Endothelial cell of umbilical vein (primary cell): Measurements from ENCODE around the gene INPP5E. TPM values are rescaled to one million over a fixed set of nuclear protein-coding genes. Genes with fewer than 3 reads are reported as not detected.

Source experiments
- BruUV-seq: library from RNA; stranded (reverse); fragments of 400-500 nt; replicated peaks from 2 replicates; lab custom pipeline; 2021; lab: Mats Ljungman, UMichigan
- CTCF ChIA-PET: fragments of 300-600, 350-600 bp; sonication (Branson Sonifier 250); formaldehyde crosslinking; loops from one replicate; lab custom pipeline; 2021; ENCODE audit warnings: antibody characterized with exemption, inconsistent platforms; lab: Charles Lee
- POLR2A ChIA-PET: fragments of 300-600, 350-600 bp; sonication (Branson Sonifier 250); formaldehyde crosslinking; loops from one replicate; lab custom pipeline; 2021; ENCODE audit warnings: antibody characterized with exemption, inconsistent platforms; lab: Charles Lee
- DNase-seq: peaks from one replicate; pipeline ENCODE4 v3.0.0-alpha.2; 2011; ENCODE audit warnings: low read depth, low spot score
- FAIRE-seq: peaks from 2 replicates; lab custom pipeline; 2011; peaks lifted over from hg19 to GRCh38; lab: Jason Lieb, UNC
- H2AFZ ChIP-seq: 2 replicates; pipeline ENCODE4 v1.6.0; 2012; ENCODE audit warnings: low read depth, low read length, control low read depth, inconsistent platforms
- H3K27ac ChIP-seq: 2 replicates; pipeline ENCODE4 v1.5.1; 2011; ENCODE audit warnings: low read depth, mild to moderate bottlenecking, control low read depth, low read length, moderate library complexity; ENCODE audit not compliant: insufficient read depth
- H3K27me3 ChIP-seq, 2 experiments: 2 replicates each; pipeline versions ENCODE4 v1.6.0 to v1.6.1; 2011; ENCODE audit warnings: low read length in 2 of 2, mixed read lengths in 1 of 2; ENCODE audit not compliant: control insufficient read depth in 2 of 2, insufficient read depth in 2 of 2
- H3K36me3 ChIP-seq, 2 experiments: 2 replicates in 1 of 2; 3 replicates in 1 of 2; pipeline ENCODE4 v1.5.1; 2011; ENCODE audit warnings: low read length in 2 of 2, mild to moderate bottlenecking in 1 of 2, moderate library complexity in 1 of 2; ENCODE audit not compliant: control insufficient read depth in 2 of 2, insufficient read depth in 2 of 2; ENCODE audit errors: extremely low read depth in 1 of 2
- H3K4me1 ChIP-seq: 3 replicates; pipeline ENCODE4 v1.5.1; 2011; ENCODE audit warnings: mild to moderate bottlenecking, low read length; ENCODE audit not compliant: control insufficient read depth, insufficient read depth; ENCODE audit errors: extremely low read depth
- H3K4me2 ChIP-seq: 2 replicates; pipeline ENCODE4 v1.6.1; 2011; ENCODE audit warnings: low read length, control low read depth, mixed read lengths; ENCODE audit not compliant: insufficient read depth
- H3K4me3 ChIP-seq, 3 experiments: fragments of 200-600 bp in 1 of 3; sonication (generic), shearing (Covaris generic) in 1 of 3; replicated peaks in 1 of 3; 2 replicates each; pipeline ENCODE4 v1.5.1; 2011 to 2016; ENCODE audit warnings: control low read depth in 3 of 3, low read length in 3 of 3, mild to moderate bottlenecking in 2 of 3, inconsistent platforms in 1 of 3, low read depth in 1 of 3, moderate library complexity in 1 of 3; ENCODE audit not compliant: insufficient read depth in 1 of 3
- H3K79me2 ChIP-seq: 2 replicates; pipeline ENCODE4 v1.6.0; 2012; ENCODE audit warnings: low read length, inconsistent platforms; ENCODE audit not compliant: control insufficient read depth, insufficient read depth
- H3K9ac ChIP-seq: replicated peaks from 2 replicates; pipeline ENCODE3; 2011; ENCODE audit warnings: low read length, control low read depth; ENCODE audit not compliant: insufficient read depth; ENCODE audit errors: extremely low read depth
- H3K9me1 ChIP-seq: replicated peaks from 3 replicates; pipeline ENCODE4 v1.6.0; 2011; ENCODE audit warnings: mild to moderate bottlenecking, low read length; ENCODE audit not compliant: control insufficient read depth, insufficient read depth; ENCODE audit errors: extremely low read depth
- H3K9me3 ChIP-seq: replicated peaks from 2 replicates; pipeline ENCODE4 v1.5.1; 2012; ENCODE audit warnings: low read length, inconsistent platforms; ENCODE audit not compliant: control insufficient read depth, insufficient read depth
- H4K20me1 ChIP-seq: replicated peaks from 2 replicates; pipeline ENCODE3; 2011; ENCODE audit warnings: mild to moderate bottlenecking, low read length; ENCODE audit not compliant: control insufficient read depth, insufficient read depth; ENCODE audit errors: extremely low read depth
- EZH2 ChIP-seq: IDR thresholded peaks from 2 replicates; pipeline ENCODE4 v1.6.1; 2012; ENCODE audit warnings: borderline replicate concordance, low read depth, mild to moderate bottlenecking, moderate library complexity, low read length, inconsistent platforms; ENCODE audit not compliant: severe bottlenecking
- FOS ChIP-seq: IDR thresholded peaks from 2 replicates; pipeline ENCODE4 v1.6.1; 2011; ENCODE audit warnings: mild to moderate bottlenecking, low read length, moderate library complexity, borderline replicate concordance; ENCODE audit not compliant: insufficient read depth
- GATA2 ChIP-seq: IDR thresholded peaks from 2 replicates; pipeline ENCODE4 v1.7.0; 2011; ENCODE audit warnings: low read depth, mild to moderate bottlenecking, moderate library complexity, mixed read lengths, low read length; ENCODE audit not compliant: insufficient read length, insufficient read depth
- JUN ChIP-seq: IDR thresholded peaks from 2 replicates; pipeline ENCODE4 v1.6.1; 2011; ENCODE audit warnings: borderline replicate concordance, low read depth; ENCODE audit not compliant: insufficient read length, insufficient read depth
- MAX ChIP-seq: IDR thresholded peaks from 2 replicates; pipeline ENCODE4 v1.6.1; 2011; ENCODE audit not compliant: insufficient read depth, insufficient read length
- POLR2AphosphoS5 ChIP-seq: IDR thresholded peaks from 2 replicates; pipeline ENCODE4 v1.6.1; 2012; ENCODE audit warnings: low read depth, mild to moderate bottlenecking, control low read depth, low read length, moderate library complexity; ENCODE audit not compliant: insufficient read depth
- dilution Hi-C: fragments of 300-500 bp; cut with MboI; formaldehyde crosslinking; loops from one replicate; pipeline ENCODE4 v1.15.0; 2019; ENCODE audit warnings: low sequenced_read_pairs; ENCODE audit not compliant: extremely low pct_ligation_motif_present
- intact Hi-C: fragments of 100-400 bp; cut with micrococcal nuclease; formaldehyde crosslinking; loops from one replicate; pipeline ENCODE4 v1.10.0; 2022
- polyA plus RNA-seq, 4 experiments: library from polyadenylated mRNA; depleted of rRNA in 3 of 4; stranded (reverse) in 3 of 4; unstranded in 1 of 4; fragments of >200 nt; gene quantifications; 2 replicates each; pipeline versions ENCODE4 v1.2.1 to v1.2.3, GENCODE V29; 2011 to 2012; ENCODE audit warnings: missing spikeins in 1 of 4
- total RNA-seq: library from RNA; stranded (reverse); gene quantifications from 2 replicates; pipeline ENCODE4 v1.2.3, GENCODE V29; 2021
- TF ChIP-seq, protein P1 (sequence below), 2 donors: IDR thresholded peaks; 1 replicate in 1 of 2; 2 replicates in 1 of 2; pipeline ENCODE4 v1.5.1; 2011; ENCODE audit warnings: low read length in 2 of 2, mild to moderate bottlenecking in 2 of 2, moderate library complexity in 2 of 2, control low read depth in 1 of 2, inconsistent platforms in 1 of 2, low read depth in 1 of 2; ENCODE audit not compliant: insufficient read depth in 1 of 2; ENCODE audit errors: extremely low read depth in 1 of 2

The INPP5E gene
- total and polyA plus RNA-seq, 2 donors (not counting 3 experiments of a cell fraction or from before 2014, with no cell fraction given) = 15.0 to 24.5 TPM

DNA sequence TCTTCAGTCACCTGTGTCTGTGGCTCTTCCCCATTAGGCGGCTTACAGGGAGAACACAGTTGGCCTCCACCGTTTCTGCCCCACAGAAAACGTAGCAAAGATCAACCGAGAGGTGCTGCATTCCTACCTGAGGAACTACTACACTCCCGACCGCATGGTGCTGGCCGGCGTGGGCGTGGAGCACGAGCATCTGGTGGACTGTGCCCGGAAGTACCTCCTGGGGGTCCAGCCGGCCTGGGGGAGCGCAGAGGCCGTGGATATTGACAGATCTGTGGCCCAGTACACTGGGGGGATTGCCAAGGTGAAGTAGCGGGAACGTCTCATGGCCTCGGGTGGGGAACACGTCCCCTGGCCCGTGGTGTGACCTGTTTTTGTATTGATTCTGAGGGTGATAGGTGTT is 22.7 kb downstream of the INPP5E start:
- Histone ChIP-seq H3K27ac (no peak overlapping the region), H3K9me1 (no peaks in the 10 kb centered on the region), H3K36me3 (peaks cover 24 to 61% of the 10 kb centered on the region in 2 experiments), H3K27me3 (no peaks in the 10 kb centered on the region), H3K9ac (no peak overlapping the region), H3K9me3 (no peaks in the 10 kb centered on the region), H3K79me2 (peaks cover 14% of the 10 kb centered on the region), H3K4me1 (peaks cover 2% of the 10 kb centered on the region), H4K20me1 (no peaks in the 10 kb centered on the region), H3K4me3 (no peak overlapping the region), H3K4me2 (no peak overlapping the region), H2AFZ (no peak overlapping the region)
- DNase-seq (no peak), FAIRE-seq (no peak)
- ChIA-PET CTCF (no interaction called here), POLR2A (no interaction called here)
- TF ChIP-seq EZH2 (no peak), GATA2 (no peak), MAX (no peak), POLR2AphosphoS5 (no peak), FOS (no peak), JUN (no peak)
- TF ChIP-seq, protein P1, sequence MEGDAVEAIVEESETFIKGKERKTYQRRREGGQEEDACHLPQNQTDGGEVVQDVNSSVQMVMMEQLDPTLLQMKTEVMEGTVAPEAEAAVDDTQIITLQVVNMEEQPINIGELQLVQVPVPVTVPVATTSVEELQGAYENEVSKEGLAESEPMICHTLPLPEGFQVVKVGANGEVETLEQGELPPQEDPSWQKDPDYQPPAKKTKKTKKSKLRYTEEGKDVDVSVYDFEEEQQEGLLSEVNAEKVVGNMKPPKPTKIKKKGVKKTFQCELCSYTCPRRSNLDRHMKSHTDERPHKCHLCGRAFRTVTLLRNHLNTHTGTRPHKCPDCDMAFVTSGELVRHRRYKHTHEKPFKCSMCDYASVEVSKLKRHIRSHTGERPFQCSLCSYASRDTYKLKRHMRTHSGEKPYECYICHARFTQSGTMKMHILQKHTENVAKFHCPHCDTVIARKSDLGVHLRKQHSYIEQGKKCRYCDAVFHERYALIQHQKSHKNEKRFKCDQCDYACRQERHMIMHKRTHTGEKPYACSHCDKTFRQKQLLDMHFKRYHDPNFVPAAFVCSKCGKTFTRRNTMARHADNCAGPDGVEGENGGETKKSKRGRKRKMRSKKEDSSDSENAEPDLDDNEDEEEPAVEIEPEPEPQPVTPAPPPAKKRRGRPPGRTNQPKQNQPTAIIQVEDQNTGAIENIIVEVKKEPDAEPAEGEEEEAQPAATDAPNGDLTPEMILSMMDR (IDR thresholded peaks at IDR 0.05; ENCODE audit: extremely low read depth in 1 of 2, insufficient read depth in 1 of 2, low read depth in 1 of 2, low read length in 2 of 2) = no peak
- no TSS peak for BruUV-seq
- dilution Hi-C loops (no loop called here), intact Hi-C loops (no loop called here)
